ENCODE measurements around the gene KIAA1671. TPM values are rescaled to one million over a fixed set of nuclear protein-coding genes. Genes with fewer than 3 reads are reported as not detected.
A peak's percentile ranks its signal among the peaks of the same experiment; 100 is the strongest.

KIAA1671 gene
- total RNA-seq, 2 experiments from 2014 or later, result 25.4 to 27.0 TPM

GRCh38 chr22:24942301-24942700, 10.2 kb upstream of the KIAA1671 start:
- Mint-ChIP-seq H3K9me3 (no peaks in the 10 kb centered on the region), H3K4me3 (no peak overlapping the region), H3K27ac (no peak overlapping the region), H3K4me1 (peaks cover 6% of the 10 kb centered on the region), H3K27me3 (peaks cover 18% of the 10 kb centered on the region), H3K36me3 (ENCODE audit: low read depth) (no peaks in the 10 kb centered on the region)
- ChIA-PET CTCF (interaction anchor here (1.2 kb wide), 1 partner anchor 9 kb away, joined by 3 read pairs; no protein-coding TSS in a partner anchor), POLR2A (no interaction called here)
- no peak for DNase-seq

- Mint-ChIP-seq H3K9me3 (no peaks in the 10 kb centered on the region), H3K27ac (no peak overlapping the region), H3K36me3 (ENCODE audit: low read depth) (no peaks in the 10 kb centered on the region), H3K4me3 (no peak overlapping the region), H3K27me3 (peaks cover 30% of the 10 kb centered on the region), H3K4me1 (peaks cover 6% of the 10 kb centered on the region)
- DNase-seq, result no peak
- POLR2A ChIA-PET, result interaction anchor here (0.6 kb wide), 1 partner anchor 163 kb away, joined by 4 read pairs; no protein-coding TSS in a partner anchor
- CTCF ChIA-PET, result no interaction called here
Measured at GRCh38 chr22:24944217-24944937, 8.1 kb upstream of the KIAA1671 start.

- peaks cover 39% of the 10 kb centered on the region for H3K27me3 Mint-ChIP-seq
- H3K9me3 Mint-ChIP-seq, result no peaks in the 10 kb centered on the region
- ChIA-PET CTCF (no interaction called here), POLR2A (no interaction called here)
- H3K27ac Mint-ChIP-seq, result no peak overlapping the region
- DNase-seq, result no peak
- H3K4me3 Mint-ChIP-seq, result no peak overlapping the region
- H3K4me1 Mint-ChIP-seq, result peaks cover 11% of the 10 kb centered on the region
- H3K36me3 Mint-ChIP-seq (ENCODE audit: low read depth), result no peaks in the 10 kb centered on the region
Measured at GRCh38 chr22:24945430-24945829, 7.1 kb upstream of the KIAA1671 start.

GRCh38 chr22:24947383-24947782, 5.1 kb upstream of the KIAA1671 start:
- Mint-ChIP-seq H3K27ac (no peak overlapping the region), H3K36me3 (ENCODE audit: low read depth) (no peaks in the 10 kb centered on the region), H3K27me3 (peaks cover 54% of the 10 kb centered on the region), H3K4me3 (no peak overlapping the region), H3K9me3 (no peaks in the 10 kb centered on the region), H3K4me1 (peaks cover 25% of the 10 kb centered on the region)
- CTCF ChIA-PET, result interaction anchor here (0.6 to 3.0 kb wide), 4 partner anchors 42 to 186 kb away, joined by 3 to 6 read pairs (median 4); no protein-coding TSS in a partner anchor
- POLR2A ChIA-PET, result no interaction called here
- no peak for DNase-seq

GRCh38 chr22:24947881-24948280, 4.6 kb upstream of the KIAA1671 start:
- ChIA-PET CTCF (interaction anchor here (0.6 to 3.0 kb wide), 4 partner anchors 41 to 187 kb away, joined by 3 to 6 read pairs (median 4); no protein-coding TSS in a partner anchor), POLR2A (no interaction called here)
- peaks cover 26% of the 10 kb centered on the region for H3K4me1 Mint-ChIP-seq
- H3K27me3 Mint-ChIP-seq, result peaks cover 55% of the 10 kb centered on the region
- no peak overlapping the region for H3K4me3 Mint-ChIP-seq
- H3K27ac Mint-ChIP-seq, result no peak overlapping the region
- no peak for DNase-seq
- no peaks in the 10 kb centered on the region for H3K36me3 Mint-ChIP-seq (ENCODE audit: low read depth)
- H3K9me3 Mint-ChIP-seq, result no peaks in the 10 kb centered on the region

- peaks cover 59% of the 10 kb centered on the region for H3K27me3 Mint-ChIP-seq
- ChIA-PET POLR2A (interaction anchor here (0.6 kb wide), 1 partner anchor 99 kb away, joined by 3 read pairs; no protein-coding TSS in a partner anchor), CTCF (interaction anchor here (1.6 to 3.0 kb wide), 2 partner anchors 41 to 101 kb away, joined by 4 to 6 read pairs; no protein-coding TSS in a partner anchor)
- no peak overlapping the region for H3K4me3 Mint-ChIP-seq
- DNase-seq, result no peak
- no peaks in the 10 kb centered on the region for H3K36me3 Mint-ChIP-seq (ENCODE audit: low read depth)
- H3K4me1 Mint-ChIP-seq, result peaks cover 29% of the 10 kb centered on the region
- no peaks in the 10 kb centered on the region for H3K9me3 Mint-ChIP-seq
- H3K27ac Mint-ChIP-seq, result no peak overlapping the region
Measured at GRCh38 chr22:24948356-24949202, 3.9 kb upstream of the KIAA1671 start.

- H3K36me3 Mint-ChIP-seq (ENCODE audit: low read depth), result no peaks in the 10 kb centered on the region
- peak overlapping the region; percentile 52 for H3K4me3 Mint-ChIP-seq
- ChIA-PET POLR2A (no interaction called here), CTCF (interaction anchor here (0.9 to 1.9 kb wide), 6 partner anchors 9 to 107 kb away, joined by 3 to 11 read pairs (median 4); no protein-coding TSS in a partner anchor)
- H3K4me1 Mint-ChIP-seq, result peaks cover 37% of the 10 kb centered on the region
- no peak for DNase-seq
- H3K27ac Mint-ChIP-seq, result no peak overlapping the region
- no peaks in the 10 kb centered on the region for H3K9me3 Mint-ChIP-seq
- H3K27me3 Mint-ChIP-seq, result peaks cover 67% of the 10 kb centered on the region
Measured at GRCh38 chr22:24950272-24950902, 2.1 kb upstream of the KIAA1671 start.

- H3K4me3 Mint-ChIP-seq, result peak overlapping the region; percentile 78
- peaks cover 31% of the 10 kb centered on the region for H3K4me1 Mint-ChIP-seq
- H3K9me3 Mint-ChIP-seq, result no peaks in the 10 kb centered on the region
- CTCF ChIA-PET, result interaction anchor here (1.0 to 1.1 kb wide), 3 partner anchors 9 to 96 kb away, joined by 3 to 4 read pairs (median 3); no protein-coding TSS in a partner anchor
- no peak overlapping the region for H3K27ac Mint-ChIP-seq
- H3K27me3 Mint-ChIP-seq, result peaks cover 63% of the 10 kb centered on the region
- no peaks in the 10 kb centered on the region for H3K36me3 Mint-ChIP-seq (ENCODE audit: low read depth)
- DNase-seq, result no peak
- POLR2A ChIA-PET, result no interaction called here
Measured at GRCh38 chr22:24952837-24953383, 394 bp downstream of the KIAA1671 start.

- Mint-ChIP-seq H3K4me3 (peak overlapping the region; percentile 78), H3K36me3 (ENCODE audit: low read depth) (no peaks in the 10 kb centered on the region), H3K27me3 (peaks cover 56% of the 10 kb centered on the region)
Measured at GRCh38 chr22:24953384-24954113, 1.0 kb downstream of the KIAA1671 start.

GRCh38 chr22:24954114-24954463, 1.6 kb downstream of the KIAA1671 start:
- Mint-ChIP-seq H3K9me3 (no peaks in the 10 kb centered on the region), H3K4me3 (peak overlapping the region; percentile 51), H3K36me3 (ENCODE audit: low read depth) (no peaks in the 10 kb centered on the region), H3K4me1 (peaks cover 31% of the 10 kb centered on the region), H3K27ac (no peak overlapping the region), H3K27me3 (peaks cover 52% of the 10 kb centered on the region)
- POLR2A ChIA-PET, result no interaction called here
- CTCF ChIA-PET, result no interaction called here
- no peak for DNase-seq

More at GRCh38 chr22:24953384-24954113, 1.0 kb downstream of the KIAA1671 start:
- DNase-seq, result no peak
- no peaks in the 10 kb centered on the region for H3K9me3 Mint-ChIP-seq
- H3K27ac Mint-ChIP-seq, result no peak overlapping the region
- POLR2A ChIA-PET, result no interaction called here
- peaks cover 31% of the 10 kb centered on the region for H3K4me1 Mint-ChIP-seq
- CTCF ChIA-PET, result interaction anchor here (1.0 to 1.1 kb wide), 2 partner anchors 9 to 95 kb away, joined by 3 to 4 read pairs; no protein-coding TSS in a partner anchor

GRCh38 chr22:24954856-24955255, 2.3 kb downstream of the KIAA1671 start:
- POLR2A ChIA-PET, result no interaction called here
- CTCF ChIA-PET, result no interaction called here
- Mint-ChIP-seq H3K4me3 (no peak overlapping the region), H3K4me1 (peaks cover 31% of the 10 kb centered on the region), H3K27me3 (peaks cover 47% of the 10 kb centered on the region), H3K27ac (no peak overlapping the region), H3K9me3 (no peaks in the 10 kb centered on the region), H3K36me3 (ENCODE audit: low read depth) (no peaks in the 10 kb centered on the region)
- DNase-seq, result no peak

GRCh38 chr22:24957043-24957442, 4.5 kb downstream of the KIAA1671 start:
- Mint-ChIP-seq H3K4me1 (peaks cover 13% of the 10 kb centered on the region), H3K27ac (no peak overlapping the region), H3K9me3 (no peaks in the 10 kb centered on the region), H3K36me3 (ENCODE audit: low read depth) (no peaks in the 10 kb centered on the region), H3K27me3 (peaks cover 29% of the 10 kb centered on the region), H3K4me3 (no peak overlapping the region)
- ChIA-PET POLR2A (no interaction called here), CTCF (no interaction called here)
- DNase-seq, result no peak

Measured in activated CD4-positive, alpha-beta T cell treated with anti-CD3 and anti-CD28 coated beads, Interleukin-2, amount 10 ng/mL, durations not matched to agents 7 days and 5 days (primary cell).